Pancreas (tissue), 10 donors: ENCODE results near the gene DGUOK. TPM values are rescaled to one million over a fixed set of nuclear protein-coding genes. Genes with fewer than 3 reads are reported as not detected.
A peak's percentile ranks its signal among the peaks of the same experiment; 100 is the strongest.

Experiments used
- ATAC-seq, 4 donors: fragments of 200-7000 bp; cut with Tn5 transposase; one replicate each; pipeline versions ENCODE4 v1.8.0 to v1.9.1; 2020; ENCODE audit warnings: mild to moderate bottlenecking in 4 of 4, moderate library complexity in 4 of 4
- DNase-seq, 6 donors: peaks; one replicate each; pipeline ENCODE4 v3.0.0-alpha.2; 2020
- FAIRE-seq: peaks from 2 replicates; lab custom pipeline; 2012; peaks lifted over from hg19 to GRCh38; lab: Jason Lieb, UNC
- H3K27ac ChIP-seq, 4 donors: fragments of 200-600 bp; sonication (generic); 1 replicate in 3 of 4; 2 replicates in 1 of 4; pipeline versions ENCODE4 v1.5.0 to v1.8.0; 2020
- H3K27me3 ChIP-seq, 4 donors: fragments of 200-600 bp; one replicate each; pipeline ENCODE4 v1.8.0; 2021
- H3K36me3 ChIP-seq, 3 donors: fragments of 200-600 bp; sonication (generic) in 1 of 3; one replicate each; pipeline versions ENCODE4 v1.5.0 to v1.8.0; 2020 to 2021
- H3K4me1 ChIP-seq, 3 donors: fragments of 200-600 bp; one replicate each; pipeline ENCODE4 v1.8.0; 2021
- H3K4me3 ChIP-seq, 4 donors: fragments of 200-600 bp; sonication (generic) in 2 of 4; one replicate each; pipeline versions ENCODE4 v1.5.0 to v1.8.0; 2020 to 2021
- H3K9me3 ChIP-seq, 4 donors: fragments of 200-600 bp; one replicate each; pipeline ENCODE4 v1.8.0; 2021
- CTCF ChIP-seq, 4 donors: fragments of 200-600 bp; sonication (generic) in 3 of 4; IDR thresholded peaks; one replicate each; pipeline versions ENCODE4 v1.5.0 to v1.8.0; 2021; ENCODE audit warnings: antibody characterized with exemption in 4 of 4
- WGBS, 2 donors: extraction: QIAGEN DNeasy Blood & Tissue Kit; methylation state at CpG; one replicate each; pipeline ENCODE4 v1.1.7; 2013; 5-methylcytosine and 5-hydroxymethylcytosine counted together
- intact Hi-C, 3 donors: fragments of 100-400 bp; cut with DNase I; formaldehyde crosslinking; loops; one replicate each; pipeline versions ENCODE4 v1.11.1 to v1.14.2; 2022
- polyA plus RNA-seq, 2 donors: library from polyadenylated mRNA; stranded (reverse); fragments of 200-250 nt; gene quantifications; one replicate each; pipeline ENCODE4 v1.2.3, GENCODE V29; 2013
- total RNA-seq, 6 donors: library from RNA; stranded (reverse); fragmentation: NEBNext Ultra II Directional in 4 of 6; extraction: Animal tissue kit (Norgen Biotek cat#: 25700) in 4 of 6; gene quantifications; one replicate each; pipeline versions ENCODE4 v1.2.1 to v1.2.4, GENCODE V29; 2021 to 2023
- donor health status: healthy with polysubstance abuse.
- donor health status: DM: no; HTN: no; CAD: no; lungs with moderate emphysema.
- donor health status: DM: no; HTN: no; CAD: no.
- donor health status: control.
- donor health status: control.
- donor health status: Bipolar disorder and iron deficiency.
- donor health status: DM: yes; HTN: yes; CAD: no.
- donor health status: DM: no; HTN: no; CAD: no.
- donor health status: DM: no; HTN: no; CAD: no.
- donor health status: DM: yes; HTN: yes; CAD: no.

Gene DGUOK
- total and polyA plus RNA-seq, 8 donors = 13.1 to 47.0 (median 17.3) TPM

- FAIRE-seq (no peak), ATAC-seq (no peak), DNase-seq (no peak)
- Histone ChIP-seq H3K4me1 (peaks cover 2 to 21% (median 5%) of the 10 kb centered on the region in 3 donors), H3K27me3 (no peaks in the 10 kb centered on the region), H3K4me3 (peak overlapping the region in 3 of 4 donors; percentile 1 to 30 (median 7)), H3K27ac (no peak overlapping the region), H3K36me3 (no peaks in the 10 kb centered on the region), H3K9me3 (no peaks in the 10 kb centered on the region)
- WGBS, 2 donors = 39 to 49% methylated on average over 9 to 10 of the region's 10 CpGs
- TF ChIP-seq CTCF (IDR thresholded peaks at IDR 0.05) = no peak
- intact Hi-C loops = no loop called here
Measured at GRCh38 chr2:73987948-73988700, 61.4 kb downstream of the DGUOK start.

- WGBS, 2 donors = 94 to 96% methylated on average over 2 of the region's 2 CpGs
- peaks cover 0 to 20% (median 0%) of the 10 kb centered on the region in 3 donors for H3K4me1 ChIP-seq
Measured at GRCh38 chr2:73989972-73990371, 63.3 kb downstream of the DGUOK start.

GRCh38 chr2:73990531-73990930 lies 63.9 kb downstream of the DGUOK start:
- no peak for ATAC-seq
- peaks cover 0 to 20% (median 0%) of the 10 kb centered on the region in 3 donors for H3K4me1 ChIP-seq
- WGBS, 2 donors = 100% methylated on average over 1 of the region's 1 CpG
- intact Hi-C loops = no loop called here
- H3K27ac ChIP-seq = no peak overlapping the region
- no peak for FAIRE-seq
- H3K36me3 ChIP-seq = no peaks in the 10 kb centered on the region
- no peaks in the 10 kb centered on the region for H3K27me3 ChIP-seq
- no peak overlapping the region for H3K4me3 ChIP-seq
- no peak for DNase-seq
- H3K9me3 ChIP-seq = no peaks in the 10 kb centered on the region
- TF ChIP-seq CTCF (IDR thresholded peaks at IDR 0.05) = no peak

More at GRCh38 chr2:73989972-73990371, 63.3 kb downstream of the DGUOK start:
- ATAC-seq (no peak), DNase-seq (no peak), FAIRE-seq (no peak)
- Histone ChIP-seq H3K36me3 (no peaks in the 10 kb centered on the region), H3K9me3 (no peaks in the 10 kb centered on the region), H3K4me3 (no peak overlapping the region), H3K27me3 (no peaks in the 10 kb centered on the region), H3K27ac (no peak overlapping the region)
- intact Hi-C loops = no loop called here
- no peak for TF ChIP-seq CTCF (IDR thresholded peaks at IDR 0.05)

- Histone ChIP-seq H3K27ac (no peak overlapping the region), H3K4me1 (peaks cover 0 to 10% (median 0%) of the 10 kb centered on the region in 3 donors), H3K27me3 (no peaks in the 10 kb centered on the region), H3K9me3 (no peaks in the 10 kb centered on the region), H3K36me3 (no peaks in the 10 kb centered on the region), H3K4me3 (no peak overlapping the region)
- no peak for TF ChIP-seq CTCF (IDR thresholded peaks at IDR 0.05)
- WGBS, 2 donors = 99% methylated on average over 4 of the region's 4 CpGs
- DNase-seq (no peak), FAIRE-seq (no peak), ATAC-seq (no peak)
- intact Hi-C loops = no loop called here
Measured at GRCh38 chr2:73992036-73992435, 65.4 kb downstream of the DGUOK start.

- H3K27me3 ChIP-seq = no peaks in the 10 kb centered on the region
- no peaks in the 10 kb centered on the region for H3K9me3 ChIP-seq
- FAIRE-seq (no peak), DNase-seq (no peak), ATAC-seq (no peak)
- H3K36me3 ChIP-seq = no peaks in the 10 kb centered on the region
- WGBS, 2 donors = 86 to 90% methylated on average over 3 of the region's 3 CpGs
- intact Hi-C loops = no loop called here
- H3K4me1 ChIP-seq = peaks cover 0 to 5% (median 0%) of the 10 kb centered on the region in 3 donors
- H3K27ac ChIP-seq = no peak overlapping the region
- TF ChIP-seq CTCF (IDR thresholded peaks at IDR 0.05) = no peak
- H3K4me3 ChIP-seq = no peak overlapping the region
Measured at GRCh38 chr2:73993376-73993775, 66.7 kb downstream of the DGUOK start.
